ENCODE measurements around the gene SPEG.

Gene SPEG

GRCh38 chr2:219425238-219426067 is 9.2 kb upstream of the SPEG start:
- no peak for DNase-seq

GRCh38 chr2:219426068-219426443 is 8.6 kb upstream of the SPEG start:
- no peak for DNase-seq

GRCh38 chr2:219426534-219427136 is 8.0 kb upstream of the SPEG start:
- no peak for DNase-seq

GRCh38 chr2:219428469-219428868 is 6.2 kb upstream of the SPEG start:
- no peak for DNase-seq

GRCh38 chr2:219429958-219430606 is 4.6 kb upstream of the SPEG start:
- no peak for DNase-seq

GRCh38 chr2:219430633-219431615 is 3.7 kb upstream of the SPEG start:
- DNase-seq = peak in 5 of 14 donors; percentile 4 to 42 (median 25)

GRCh38 chr2:219433666-219434467 is 776 bp upstream of the SPEG start:
- no peak for DNase-seq

- no peak for DNase-seq
Observed at GRCh38 chr2:219434468-219434717, 250 bp upstream of the SPEG start.

- no peak for DNase-seq
Observed at GRCh38 chr2:219435701-219436100, 1.1 kb downstream of the SPEG start.

GRCh38 chr2:219436491-219436890 is 1.8 kb downstream of the SPEG start:
- no peak for DNase-seq

GRCh38 chr2:219437141-219437540 is 2.5 kb downstream of the SPEG start:
- no peak for DNase-seq

- DNase-seq = no peak
Observed at GRCh38 chr2:219437690-219438206, 3.1 kb downstream of the SPEG start.

- no peak for DNase-seq
Observed at GRCh38 chr2:219438453-219438852, 3.8 kb downstream of the SPEG start.

GRCh38 chr2:219439506-219439905 is 4.9 kb downstream of the SPEG start:
- no peak for DNase-seq

GRCh38 chr2:219440388-219441256 is 6.0 kb downstream of the SPEG start:
- DNase-seq = no peak

GRCh38 chr2:219441451-219442255 is 7.0 kb downstream of the SPEG start:
- peak in 4 of 14 donors; percentile 14 to 32 (median 26) for DNase-seq

- peak in 1 of 14 donors; percentile 33 for DNase-seq
Observed at GRCh38 chr2:219442256-219443015, 7.8 kb downstream of the SPEG start.

GRCh38 chr2:219443016-219443696 is 8.5 kb downstream of the SPEG start:
- DNase-seq = no peak
